Hematopoietic multipotent progenitor cell treated with erythropoietin and hydrocortisone succinate and interleukin-3 and kit ligand, for 6 days (in vitro differentiated cells): ENCODE data around the gene PAGR1.
"Not testable (repeated sequence)": the region's sequence is repeated elsewhere in the genome, so short reads cannot be mapped to it uniquely, and the experiment has no call there.

ENCODE experiments used
- DNase-seq: peaks from one replicate; pipeline ENCODE4 v3.0.0-alpha.2; 2015

The PAGR1 gene

DNA sequence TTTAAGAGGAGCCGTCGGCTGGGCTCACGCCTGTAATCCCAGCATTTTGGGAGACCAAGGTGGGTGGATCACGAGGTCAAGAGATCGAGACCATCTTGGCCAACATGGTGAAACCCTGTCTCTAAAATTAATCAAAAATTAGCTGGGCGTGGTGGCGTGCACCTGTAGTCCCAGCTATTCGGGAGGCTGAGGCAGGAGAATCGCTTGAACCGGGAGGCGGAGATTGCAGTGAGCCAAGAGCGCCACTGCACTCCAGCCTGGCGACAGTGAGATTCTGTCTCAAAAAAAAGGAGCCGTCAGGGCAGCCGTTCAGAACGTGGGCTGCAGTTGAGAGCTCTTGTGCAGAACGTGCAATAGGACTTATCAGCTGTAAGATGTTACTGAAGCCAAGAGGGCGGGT, 22.8 kb upstream of the PAGR1 start:
- not testable (repeated sequence) for DNase-seq

GRCh38 chr16:29794231-29794710, 21.7 kb upstream of the PAGR1 start:
- no peak for DNase-seq

DNA sequence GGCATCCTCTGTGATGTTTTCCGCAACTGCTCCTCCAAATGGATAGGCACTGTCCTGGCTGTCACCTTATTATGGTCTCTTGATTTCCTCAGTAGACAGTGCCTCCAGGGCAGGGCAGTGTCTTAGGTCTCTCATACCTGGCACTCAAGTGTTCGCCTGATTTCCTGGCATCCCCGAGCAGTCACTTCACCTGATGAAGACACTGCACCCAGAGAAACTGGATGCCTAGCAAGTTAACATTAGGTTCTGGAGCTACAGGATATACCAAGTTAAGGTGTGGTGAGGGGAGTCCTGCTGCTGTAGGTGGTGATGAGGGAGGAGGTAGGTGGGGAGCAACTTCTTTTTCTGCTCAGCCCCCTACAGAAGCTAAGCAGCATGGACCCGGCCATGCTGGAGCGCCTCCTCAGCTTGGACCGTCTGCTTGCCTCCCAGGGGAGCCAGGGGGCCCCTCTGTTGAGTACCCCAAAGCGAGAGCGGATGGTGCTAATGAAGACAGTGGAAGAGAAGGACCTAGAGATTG, 13.5 kb upstream of the PAGR1 start:
- no peak for DNase-seq

DNA sequence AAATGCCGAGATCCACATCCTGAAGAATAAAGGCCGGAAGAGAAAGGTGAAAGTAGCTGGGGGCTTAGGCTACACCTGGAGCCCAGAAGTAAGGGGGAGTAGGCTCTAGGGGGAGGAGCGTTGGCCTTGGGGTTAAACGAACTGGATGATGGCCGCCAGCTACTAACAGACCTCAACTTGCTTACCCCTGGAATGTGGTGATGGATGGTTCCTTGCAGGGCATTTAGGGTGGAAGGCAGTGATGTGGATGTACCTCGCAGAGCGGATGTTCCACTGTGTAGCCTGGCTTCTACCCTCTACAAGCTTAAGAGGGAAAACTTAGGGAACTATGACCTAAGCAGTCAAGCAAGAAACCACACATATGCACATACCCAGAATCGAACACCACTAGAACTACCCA, 11.9 kb upstream of the PAGR1 start:
- DNase-seq, result no peak

DNA sequence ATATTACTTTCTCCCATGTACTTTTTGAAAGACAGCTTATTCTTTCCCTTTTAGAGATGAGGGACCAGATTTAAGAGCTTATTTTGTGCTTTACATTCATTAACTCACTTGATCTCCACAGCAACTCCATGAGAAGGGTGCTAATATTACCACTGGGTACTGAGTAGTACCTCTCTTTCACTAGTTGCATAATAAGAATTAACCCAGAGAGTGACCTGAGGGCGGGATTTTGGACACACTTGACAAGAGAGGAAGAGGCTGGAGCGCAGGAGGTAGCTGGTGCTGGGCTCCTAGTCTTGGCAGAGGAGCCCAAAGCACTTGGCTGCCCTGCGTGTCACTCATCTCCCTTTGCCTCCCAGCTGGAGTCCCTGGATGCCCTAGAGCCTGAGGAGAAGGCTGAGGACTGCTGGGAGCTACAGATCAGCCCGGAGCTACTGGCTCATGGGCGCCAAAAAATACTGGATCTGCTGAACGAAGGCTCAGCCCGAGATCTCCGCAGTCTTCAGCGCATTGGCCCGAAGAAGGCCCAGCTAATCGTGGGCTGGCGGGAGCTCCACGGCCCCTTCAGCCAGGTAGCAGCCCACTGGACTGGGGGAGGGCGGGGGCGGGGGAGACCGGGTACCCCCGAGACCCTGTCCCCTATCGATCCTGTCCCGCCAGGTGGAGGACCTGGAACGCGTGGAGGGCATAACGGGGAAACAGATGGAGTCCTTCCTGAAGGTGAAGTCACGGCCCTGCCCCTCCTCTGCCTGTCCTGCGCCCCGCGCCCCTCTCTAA, 11.3 kb upstream of the PAGR1 start:
- peak; percentile 59 for DNase-seq

DNA sequence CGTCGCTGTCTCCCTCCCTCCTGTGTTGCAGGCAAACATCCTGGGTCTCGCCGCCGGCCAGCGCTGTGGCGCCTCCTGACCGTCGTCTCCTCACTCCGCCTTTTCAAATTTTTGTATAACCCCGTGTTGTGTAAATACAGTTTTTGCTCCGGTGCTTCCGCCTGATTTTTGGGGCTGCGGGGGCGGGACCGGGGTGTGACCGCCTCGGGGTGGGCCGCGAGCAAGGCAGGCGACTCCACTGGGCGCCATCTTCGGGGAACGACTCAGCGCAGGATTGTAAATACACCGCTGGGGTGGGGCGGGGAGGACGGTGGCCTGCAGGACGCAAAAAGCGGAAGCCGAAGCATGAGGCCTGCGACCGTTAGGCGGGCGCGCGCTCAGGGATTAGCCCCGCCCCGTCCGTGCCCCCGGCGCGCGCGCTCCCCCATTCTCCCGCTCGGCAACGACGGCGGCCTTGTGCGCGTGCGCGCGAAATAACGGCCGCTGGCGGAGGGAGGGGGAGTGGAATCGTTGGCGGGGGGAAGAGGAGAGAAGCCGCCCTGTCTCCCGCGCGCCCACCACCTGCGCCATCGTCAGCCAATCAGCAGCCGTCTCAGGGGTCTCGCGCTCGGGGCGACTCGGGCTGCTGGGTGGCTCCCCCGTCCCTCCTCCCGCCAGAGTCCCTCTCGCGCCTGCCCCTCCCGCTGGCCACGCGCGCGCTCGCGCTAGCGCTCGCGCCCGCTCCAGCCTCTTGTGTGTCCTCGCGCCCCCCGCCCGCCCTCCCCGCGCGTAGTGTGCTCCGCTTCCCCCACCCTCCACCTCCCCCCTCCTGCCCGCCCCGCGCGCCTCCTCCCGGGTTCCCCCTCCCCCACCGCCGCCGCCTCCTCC, 10.5 kb upstream of the PAGR1 start:
- DNase-seq, result peak; percentile 98

GRCh38 chr16:29806099-29806579, 9.8 kb upstream of the PAGR1 start, which contains the start of gene MAZ:
TSS of gene MAZ (plus strand) at chr16:29806529. CDS start at chr16:29806702, 173 bp downstream.
- no peak for DNase-seq

DNA sequence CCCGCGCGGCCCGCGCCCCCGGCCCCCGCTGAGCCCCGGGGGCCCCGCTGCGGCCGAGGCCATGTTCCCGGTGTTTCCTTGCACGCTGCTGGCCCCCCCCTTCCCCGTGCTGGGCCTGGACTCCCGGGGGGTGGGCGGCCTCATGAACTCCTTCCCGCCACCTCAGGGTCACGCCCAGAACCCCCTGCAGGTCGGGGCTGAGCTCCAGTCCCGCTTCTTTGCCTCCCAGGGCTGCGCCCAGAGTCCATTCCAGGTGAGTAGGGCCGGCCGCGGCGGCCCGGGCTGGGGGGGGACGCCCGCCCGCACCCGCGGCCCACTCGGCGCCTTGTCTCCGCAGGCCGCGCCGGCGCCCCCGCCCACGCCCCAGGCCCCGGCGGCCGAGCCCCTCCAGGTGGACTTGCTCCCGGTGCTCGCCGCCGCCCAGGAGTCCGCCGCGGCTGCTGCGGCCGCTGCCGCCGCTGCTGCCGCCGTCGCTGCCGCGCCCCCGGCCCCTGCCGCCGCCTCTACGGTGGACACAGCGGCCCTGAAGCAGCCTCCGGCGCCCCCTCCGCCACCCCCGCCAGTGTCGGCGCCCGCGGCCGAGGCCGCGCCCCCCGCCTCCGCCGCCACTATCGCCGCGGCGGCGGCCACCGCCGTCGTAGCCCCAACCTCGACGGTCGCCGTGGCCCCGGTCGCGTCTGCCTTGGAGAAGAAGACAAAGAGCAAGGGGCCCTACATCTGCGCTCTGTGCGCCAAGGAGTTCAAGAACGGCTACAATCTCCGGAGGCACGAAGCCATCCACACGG, 9.1 kb upstream of the PAGR1 start:
- peak; percentile 80 for DNase-seq

DNA sequence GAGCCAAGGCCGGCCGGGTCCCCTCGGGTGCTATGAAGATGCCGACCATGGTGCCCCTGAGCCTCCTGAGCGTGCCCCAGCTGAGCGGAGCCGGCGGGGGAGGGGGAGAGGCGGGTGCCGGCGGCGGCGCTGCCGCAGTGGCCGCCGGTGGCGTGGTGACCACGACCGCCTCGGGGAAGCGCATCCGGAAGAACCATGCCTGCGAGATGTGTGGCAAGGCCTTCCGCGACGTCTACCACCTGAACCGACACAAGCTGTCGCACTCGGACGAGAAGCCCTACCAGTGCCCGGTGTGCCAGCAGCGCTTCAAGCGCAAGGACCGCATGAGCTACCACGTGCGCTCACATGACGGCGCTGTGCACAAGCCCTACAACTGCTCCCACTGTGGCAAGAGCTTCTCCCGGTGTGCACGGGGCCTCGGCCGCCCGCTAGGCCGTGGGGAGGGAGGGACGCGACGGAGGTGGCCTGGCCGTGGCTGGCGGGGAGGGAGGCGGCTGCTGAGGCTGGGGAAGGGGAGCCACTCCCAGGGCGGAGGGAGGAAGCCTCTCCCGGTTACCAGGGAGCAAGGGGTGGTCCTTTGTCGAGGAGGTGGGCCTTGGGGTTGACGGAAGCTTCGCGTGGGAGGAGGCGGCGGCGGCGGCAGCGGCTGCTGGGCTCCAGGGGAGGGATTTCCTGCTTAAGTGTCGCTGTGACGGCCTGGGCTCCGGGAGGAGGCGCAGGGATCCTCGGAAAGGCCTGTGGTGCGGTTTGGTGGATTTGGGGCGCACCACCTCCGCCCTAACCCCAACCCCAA, 8.3 kb upstream of the PAGR1 start:
- peak; percentile 96 for DNase-seq

- no peak for DNase-seq
These were observed 7.6 kb upstream of the PAGR1 start for GRCh38 chr16:29808219-29808900.

- DNase-seq, result no peak
These were observed 6.8 kb upstream of the PAGR1 start for GRCh38 chr16:29809031-29809747.

DNA sequence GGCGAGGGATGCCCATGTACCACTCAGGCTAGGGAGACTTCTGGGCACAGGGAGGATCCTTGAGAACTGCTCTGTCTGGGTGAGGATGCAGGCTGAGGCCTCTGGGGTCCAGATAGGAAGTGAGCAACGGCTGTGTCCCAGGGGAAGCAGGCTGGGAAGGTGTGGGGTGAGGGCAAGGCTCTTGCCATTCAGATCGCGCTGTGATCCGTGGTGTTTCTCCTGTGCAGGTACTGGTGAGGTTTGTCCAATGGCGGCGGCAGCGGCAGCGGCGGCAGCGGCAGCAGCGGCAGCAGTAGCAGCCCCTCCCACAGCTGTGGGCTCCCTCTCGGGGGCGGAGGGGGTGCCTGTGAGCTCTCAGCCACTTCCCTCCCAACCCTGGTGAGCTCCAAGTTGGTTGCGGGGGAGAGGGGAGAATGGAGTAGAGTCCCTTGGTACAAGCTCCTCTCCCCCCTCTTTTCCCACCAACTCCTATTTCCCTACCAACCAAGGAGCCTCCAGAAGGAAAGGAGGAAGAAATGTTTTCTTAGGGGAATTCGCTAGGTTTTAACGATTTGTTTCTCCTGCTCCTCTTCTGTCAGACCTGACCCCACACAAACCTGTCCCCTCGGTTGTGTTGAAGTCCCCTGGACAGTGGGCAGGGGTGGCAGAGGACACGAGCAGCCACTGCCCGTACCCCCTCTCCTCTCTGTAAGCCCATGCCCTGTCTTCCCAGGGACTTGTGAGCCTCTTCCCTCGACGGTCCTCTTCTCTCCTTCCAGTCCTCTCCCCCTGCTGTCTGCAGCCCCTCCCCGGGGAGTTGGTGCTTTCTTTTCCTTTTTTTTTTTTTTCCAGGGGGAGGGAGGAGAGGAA, 5.9 kb upstream of the PAGR1 start:
- no peak for DNase-seq

DNA sequence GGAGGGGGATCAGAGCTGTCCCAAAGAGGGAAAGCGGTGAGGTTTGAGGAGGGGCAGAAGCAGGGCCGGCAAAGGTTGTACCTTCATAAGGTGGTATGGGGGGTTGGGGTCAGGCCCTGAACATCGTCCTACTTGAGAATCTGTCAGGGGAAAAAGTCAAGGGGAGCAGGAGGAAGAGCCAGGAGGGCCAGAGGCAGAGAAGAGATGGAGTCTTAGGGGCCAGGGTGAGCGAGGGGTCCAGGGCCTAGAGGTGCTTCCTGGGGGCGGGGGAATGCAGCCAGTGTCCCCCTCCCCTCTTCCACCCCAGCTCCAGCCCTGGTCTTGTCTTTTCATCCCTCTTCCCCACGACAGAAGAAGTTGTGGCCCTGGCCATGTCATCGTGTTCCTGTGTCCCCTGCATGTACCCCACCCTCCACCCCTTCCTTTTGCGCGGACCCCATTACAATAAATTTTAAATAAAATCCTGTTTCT, 5.2 kb upstream of the PAGR1 start:
- DNase-seq, result no peak

DNA sequence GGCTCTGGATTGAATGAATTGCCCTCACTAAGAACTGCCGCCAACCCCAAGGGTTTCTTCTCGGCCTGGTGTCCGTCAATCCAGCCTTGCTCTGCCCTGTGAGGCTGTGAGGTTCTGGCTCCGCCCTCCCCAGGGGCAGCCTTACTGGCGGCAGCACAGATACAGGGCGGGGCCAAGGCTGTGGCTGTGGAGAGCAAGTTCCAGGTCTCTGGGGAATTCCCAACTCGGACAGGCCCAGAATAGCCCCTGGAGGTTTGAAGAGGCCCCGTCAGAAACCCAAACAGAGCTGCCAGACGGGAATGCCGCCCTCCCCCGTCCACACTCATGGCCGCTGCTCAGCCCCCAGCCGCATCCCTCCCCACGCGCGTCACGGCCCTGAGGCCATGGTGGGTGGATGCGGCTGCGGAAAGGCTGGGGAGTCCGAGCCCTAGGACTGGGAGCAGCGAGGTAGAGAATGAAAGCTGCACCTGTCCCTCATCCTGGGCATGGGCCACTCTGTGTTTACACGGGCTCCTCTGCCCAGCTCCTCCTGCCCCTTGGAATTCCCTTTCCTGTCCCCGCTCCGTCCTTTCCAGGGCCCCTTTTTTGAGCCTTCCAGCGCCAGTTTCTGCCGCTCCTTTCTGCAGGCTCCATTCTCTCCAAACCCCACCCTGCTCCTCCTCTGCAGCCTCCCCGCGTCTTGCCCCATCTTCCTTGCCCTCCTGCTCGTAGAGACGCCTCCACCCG, 4.6 kb upstream of the PAGR1 start:
- DNase-seq, result peak; percentile 92

DNA sequence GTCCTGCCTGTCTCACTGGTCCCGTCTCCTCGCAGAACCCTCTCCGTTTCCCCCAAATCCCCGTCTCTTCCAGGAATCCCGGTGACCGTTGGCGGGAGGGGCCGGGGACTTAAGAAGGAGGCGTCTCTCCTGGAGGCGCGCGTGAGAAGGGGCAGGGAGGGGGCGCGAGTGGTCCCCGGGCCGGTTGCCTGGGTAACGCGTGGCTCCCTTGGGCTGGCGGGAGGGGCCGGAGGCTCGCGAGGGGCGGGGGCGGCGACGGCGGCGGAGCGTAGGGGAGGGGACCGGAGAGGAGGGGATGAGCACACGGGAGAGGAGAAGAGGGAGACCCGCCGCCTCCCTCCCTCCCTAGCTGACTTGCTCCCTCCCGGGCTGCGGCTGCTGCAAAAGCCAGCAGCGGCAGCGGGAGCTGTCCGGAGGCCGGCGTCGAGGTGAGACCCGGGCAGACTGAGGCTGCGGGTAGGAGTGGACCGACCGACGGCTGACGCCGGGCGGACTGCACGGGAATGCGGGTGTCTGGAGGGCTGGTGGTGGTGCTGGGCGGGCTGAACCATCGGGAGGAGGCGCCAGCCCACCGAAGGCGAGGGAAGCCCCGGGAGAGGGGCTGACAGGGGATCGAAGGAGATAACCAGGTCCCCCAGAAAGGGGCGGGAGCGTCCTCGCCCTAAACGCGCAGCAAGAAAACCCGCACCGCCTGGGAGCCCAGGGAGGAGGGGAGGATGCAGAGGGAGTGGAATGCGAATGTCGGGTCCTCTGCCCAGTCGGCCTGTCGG, 3.9 kb upstream of the PAGR1 start, which contains the start of gene PRRT2:
PRRT2 (plus strand) TSS at position 298 of the 770 bp plus-strand sequence. CDS start 862 bp downstream, outside the sequence.
- DNase-seq, result peak; percentile 57

DNA sequence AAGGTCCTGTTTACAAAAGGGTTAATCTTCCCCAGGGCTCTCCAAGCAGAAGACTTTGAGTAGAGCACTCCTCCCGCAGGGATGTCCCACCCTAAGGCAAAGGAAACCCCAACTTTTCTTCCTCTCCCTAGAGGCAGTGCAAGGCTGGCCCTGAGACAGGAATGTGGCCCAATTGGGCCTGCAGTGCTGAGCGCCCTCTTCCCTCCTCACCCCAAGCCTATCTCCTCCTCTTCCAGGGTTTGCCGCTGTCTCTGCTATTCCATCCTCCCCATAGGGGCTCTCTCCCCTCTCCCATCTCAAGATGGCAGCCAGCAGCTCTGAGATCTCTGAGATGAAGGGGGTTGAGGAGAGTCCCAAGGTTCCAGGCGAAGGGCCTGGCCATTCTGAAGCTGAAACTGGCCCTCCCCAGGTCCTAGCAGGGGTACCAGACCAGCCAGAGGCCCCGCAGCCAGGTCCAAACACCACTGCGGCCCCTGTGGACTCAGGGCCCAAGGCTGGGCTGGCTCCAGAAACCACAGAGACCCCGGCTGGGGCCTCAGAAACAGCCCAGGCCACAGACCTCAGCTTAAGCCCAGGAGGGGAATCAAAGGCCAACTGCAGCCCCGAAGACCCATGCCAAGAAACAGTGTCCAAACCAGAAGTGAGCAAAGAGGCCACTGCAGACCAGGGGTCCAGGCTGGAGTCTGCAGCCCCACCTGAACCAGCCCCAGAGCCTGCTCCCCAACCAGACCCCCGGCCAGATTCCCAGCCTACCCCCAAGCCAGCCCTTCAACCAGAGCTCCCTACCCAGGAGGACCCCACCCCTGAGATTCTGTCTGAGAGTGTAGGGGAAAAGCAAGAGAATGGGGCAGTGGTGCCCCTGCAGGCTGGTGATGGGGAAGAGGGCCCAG, 3.0 kb upstream of the PAGR1 start:
- DNase-seq, result no peak
